Psoas muscle (tissue), 8 donors: ENCODE data around the gene CFP. TPM values are rescaled to one million over a fixed set of nuclear protein-coding genes. Genes with fewer than 3 reads are reported as not detected.

Experiments used
- ATAC-seq, 4 donors: fragments of 200-7000 bp; cut with Tn5 transposase; one replicate each; pipeline ENCODE4 v1.9.1; 2020; ENCODE audit warnings: moderate library complexity in 3 of 4, mild to moderate bottlenecking in 2 of 4
- DNase-seq, 2 donors: peaks; one replicate each; pipeline ENCODE4 v3.0.0-alpha.2; 2020
- H3K27ac ChIP-seq: fragments of 200-600 bp; one replicate; pipeline ENCODE4 v1.8.0; 2022
- H3K27me3 ChIP-seq, 3 donors: fragments of 200-600 bp in 1 of 3; one replicate each; pipeline versions ENCODE4 v1.6.1 to v1.8.0; 2013 to 2022; ENCODE audit warnings: low read length in 2 of 3, mild to moderate bottlenecking in 2 of 3, moderate library complexity in 1 of 3; ENCODE audit not compliant: insufficient read depth in 3 of 3
- H3K36me3 ChIP-seq, 2 donors: fragments of 200-600 bp in 1 of 2; one replicate each; pipeline versions ENCODE4 v1.6.1 to v1.8.0; 2013 to 2022; ENCODE audit warnings: low read depth in 1 of 2, mild to moderate bottlenecking in 1 of 2, moderate library complexity in 1 of 2; ENCODE audit not compliant: insufficient read depth in 1 of 2
- H3K4me1 ChIP-seq: fragments of 200-600 bp; one replicate; pipeline ENCODE4 v1.8.0; 2022
- H3K4me3 ChIP-seq: fragments of 200-600 bp; one replicate; pipeline ENCODE4 v1.8.0; 2022; ENCODE audit warnings: mild to moderate bottlenecking
- H3K9me3 ChIP-seq: fragments of 200-600 bp; one replicate; pipeline ENCODE4 v1.8.0; 2022
- WGBS, 3 donors: extraction: QIAGEN DNeasy Blood & Tissue Kit; methylation state at CpG; one replicate each; pipeline versions ENCODE4 v1.1.6 to v1.1.7; 2013; 5-methylcytosine and 5-hydroxymethylcytosine counted together
- intact Hi-C, 2 donors: fragments of 100-400 bp; cut with DNase I; formaldehyde crosslinking; loops; one replicate each; pipeline versions ENCODE4 v1.11.0 to v1.14.2; 2022
- polyA plus RNA-seq, 3 donors: library from polyadenylated mRNA; stranded (reverse); fragments of 200-250 nt; gene quantifications; one replicate each; pipeline ENCODE4 v1.2.3, GENCODE V29; 2013
- total RNA-seq, 4 donors: library from RNA; stranded (reverse); fragmentation: NEBNext Ultra II Directional in 2 of 4; extraction: Animal tissue kit (Norgen Biotek cat#: 25700) in 2 of 4; gene quantifications; one replicate each; pipeline versions ENCODE4 v1.2.1 to v1.2.4, GENCODE V29; 2021 to 2023
- TF ChIP-seq, protein P1 (sequence below): fragments of 200-600 bp; IDR thresholded peaks from one replicate; pipeline ENCODE4 v1.8.0; 2022; ENCODE audit warnings: antibody characterized with exemption
- donor health status: healthy with polysubstance abuse.
- donor health status: DM: no; HTN: no; CAD: no; lungs with moderate emphysema.
- donor health status: Bipolar disorder and iron deficiency.
- donor health status: healthy.
- donor health status: DM: yes; HTN: yes; CAD: no.
- donor health status: DM: no; HTN: no; CAD: no.
- donor health status: DM: no; HTN: no; CAD: no.
- donor health status: DM: yes; HTN: yes; CAD: no.

Gene CFP
- total and polyA plus RNA-seq, 7 donors = 0.51 to 1.8 (median 1.5) TPM

DNA sequence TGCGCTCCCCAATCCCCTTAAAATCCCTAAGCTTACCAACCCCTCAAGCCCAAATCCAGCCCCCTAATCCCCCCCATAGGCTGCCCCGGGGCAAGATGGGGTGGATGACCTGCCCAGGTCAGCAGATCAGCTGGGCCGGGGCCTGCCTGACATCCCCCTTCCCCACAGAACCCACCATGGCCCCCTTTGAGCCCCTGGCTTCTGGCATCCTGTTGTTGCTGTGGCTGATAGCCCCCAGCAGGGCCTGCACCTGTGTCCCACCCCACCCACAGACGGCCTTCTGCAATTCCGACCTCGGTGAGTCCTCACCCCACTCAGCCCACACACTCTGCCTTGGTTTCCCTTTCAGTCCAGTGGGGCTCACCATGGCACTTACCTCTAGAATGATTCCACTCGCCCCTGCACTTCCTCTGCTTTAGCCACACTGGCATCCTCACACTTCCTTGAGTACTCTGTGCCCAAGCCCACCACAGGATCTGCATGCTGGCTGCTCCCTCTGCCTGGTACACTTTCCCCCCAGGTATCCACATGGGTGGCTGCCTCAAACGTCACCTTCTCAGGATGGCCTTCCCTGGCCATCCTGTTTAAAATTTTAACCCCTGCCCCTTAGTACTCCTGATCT, 46.4 kb downstream of the CFP start:
- no peaks in the 10 kb centered on the region for H3K36me3 ChIP-seq
- DNase-seq = no peak
- H3K27ac ChIP-seq = no peak overlapping the region
- H3K9me3 ChIP-seq = no peaks in the 10 kb centered on the region
- TF ChIP-seq, protein P1, sequence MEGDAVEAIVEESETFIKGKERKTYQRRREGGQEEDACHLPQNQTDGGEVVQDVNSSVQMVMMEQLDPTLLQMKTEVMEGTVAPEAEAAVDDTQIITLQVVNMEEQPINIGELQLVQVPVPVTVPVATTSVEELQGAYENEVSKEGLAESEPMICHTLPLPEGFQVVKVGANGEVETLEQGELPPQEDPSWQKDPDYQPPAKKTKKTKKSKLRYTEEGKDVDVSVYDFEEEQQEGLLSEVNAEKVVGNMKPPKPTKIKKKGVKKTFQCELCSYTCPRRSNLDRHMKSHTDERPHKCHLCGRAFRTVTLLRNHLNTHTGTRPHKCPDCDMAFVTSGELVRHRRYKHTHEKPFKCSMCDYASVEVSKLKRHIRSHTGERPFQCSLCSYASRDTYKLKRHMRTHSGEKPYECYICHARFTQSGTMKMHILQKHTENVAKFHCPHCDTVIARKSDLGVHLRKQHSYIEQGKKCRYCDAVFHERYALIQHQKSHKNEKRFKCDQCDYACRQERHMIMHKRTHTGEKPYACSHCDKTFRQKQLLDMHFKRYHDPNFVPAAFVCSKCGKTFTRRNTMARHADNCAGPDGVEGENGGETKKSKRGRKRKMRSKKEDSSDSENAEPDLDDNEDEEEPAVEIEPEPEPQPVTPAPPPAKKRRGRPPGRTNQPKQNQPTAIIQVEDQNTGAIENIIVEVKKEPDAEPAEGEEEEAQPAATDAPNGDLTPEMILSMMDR = no peak
- 53 to 56% (median 56%) methylated on average over 7 to 8 of the region's 8 CpGs for WGBS, 3 donors
- peak overlapping the region; percentile 25 for H3K4me3 ChIP-seq
- ATAC-seq = no peak
- H3K4me1 ChIP-seq = no peaks in the 10 kb centered on the region
- intact Hi-C loops = no loop called here
- H3K27me3 ChIP-seq = peaks cover 0 to 18% (median 3%) of the 10 kb centered on the region in 3 donors

DNA sequence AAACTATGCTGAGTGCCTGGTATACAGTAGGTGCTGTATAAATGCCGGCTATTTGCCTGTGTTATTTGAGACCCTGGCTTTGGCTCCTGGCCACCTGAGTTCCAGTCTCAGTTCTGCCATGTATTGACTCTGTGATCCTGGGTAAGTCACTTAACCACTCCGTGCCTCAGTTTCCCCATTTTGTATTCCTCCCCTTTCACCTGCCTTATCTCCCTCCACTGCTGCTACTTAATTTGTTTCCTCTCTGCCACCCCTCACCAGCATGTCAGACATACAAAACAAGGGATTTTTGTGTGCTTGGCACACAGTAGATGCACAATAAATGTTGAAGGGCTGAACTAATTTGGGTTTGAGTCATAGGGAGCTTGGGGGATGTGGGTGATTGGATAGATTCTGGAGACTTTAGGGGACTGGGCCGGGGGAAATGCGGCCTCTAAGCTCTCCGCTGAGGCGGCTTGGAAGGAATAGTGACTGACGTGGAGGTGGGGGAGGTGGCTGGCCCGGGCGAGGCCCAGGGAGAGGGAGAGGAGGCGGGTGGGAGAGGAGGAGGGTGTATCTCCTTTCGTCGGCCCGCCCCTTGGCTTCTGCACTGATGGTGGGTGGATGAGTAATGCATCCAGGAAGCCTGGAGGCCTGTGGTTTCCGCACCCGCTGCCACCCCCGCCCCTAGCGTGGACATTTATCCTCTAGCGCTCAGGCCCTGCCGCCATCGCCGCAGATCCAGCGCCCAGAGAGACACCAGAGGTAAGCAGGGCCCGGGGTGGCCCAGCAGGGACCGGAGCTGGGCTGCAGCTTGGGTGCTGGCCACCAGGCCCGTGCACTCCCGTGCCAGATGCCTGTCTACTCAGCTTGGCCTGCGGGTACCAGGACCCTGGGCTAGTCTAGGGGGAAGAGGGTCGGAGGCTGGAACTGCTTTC, 47.7 kb downstream of the CFP start, which contains the start of gene TIMP1:
TSS of gene TIMP1 (plus strand) at position 706 of the 917 bp plus-strand sequence. CDS start 980 bp downstream, outside the sequence.
- intact Hi-C loops = no loop called here
- TF ChIP-seq, protein P1 = no peak
- Histone ChIP-seq H3K27ac (peak within 1 kb of the TSS; percentile 39), H3K9me3 (no peaks in the 10 kb centered on the region), H3K36me3 (no peaks in the 10 kb centered on the region), H3K27me3 (peaks cover 0 to 22% (median 3%) of the 10 kb centered on the region in 3 donors), H3K4me1 (no peaks in the 10 kb centered on the region), H3K4me3 (peak within 1 kb of the TSS; percentile 60)
- DNase-seq = peak; percentile 89 to 92
- peak; percentile 92 to 95 (median 94) for ATAC-seq
- 8 to 26% (median 26%) methylated on average over 5 to 27 of the region's 28 CpGs for WGBS, 3 donors

DNA sequence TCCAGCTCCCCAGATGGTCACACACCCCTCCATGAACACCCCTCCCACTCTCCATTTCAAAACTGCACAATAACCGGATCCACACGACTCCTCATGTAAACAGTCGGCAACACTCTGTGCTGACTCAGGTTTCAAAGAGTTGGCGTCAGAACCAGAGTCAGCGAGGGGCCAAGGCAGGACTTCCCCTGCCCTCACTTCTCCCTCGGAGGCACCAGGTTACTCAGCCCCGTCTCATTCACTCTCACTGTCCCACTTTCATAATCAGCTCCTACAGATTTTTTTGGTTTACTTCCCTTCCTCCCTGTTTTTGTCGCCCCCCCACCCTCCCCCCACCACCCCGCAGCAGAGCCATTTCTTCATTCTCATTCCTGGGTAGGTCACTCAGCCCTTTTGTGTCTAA, 50.2 kb downstream of the CFP start:
- ATAC-seq = no peak
- WGBS, 3 donors = 51 to 60% (median 57%) methylated on average over 8 to 9 of the region's 9 CpGs

DNA sequence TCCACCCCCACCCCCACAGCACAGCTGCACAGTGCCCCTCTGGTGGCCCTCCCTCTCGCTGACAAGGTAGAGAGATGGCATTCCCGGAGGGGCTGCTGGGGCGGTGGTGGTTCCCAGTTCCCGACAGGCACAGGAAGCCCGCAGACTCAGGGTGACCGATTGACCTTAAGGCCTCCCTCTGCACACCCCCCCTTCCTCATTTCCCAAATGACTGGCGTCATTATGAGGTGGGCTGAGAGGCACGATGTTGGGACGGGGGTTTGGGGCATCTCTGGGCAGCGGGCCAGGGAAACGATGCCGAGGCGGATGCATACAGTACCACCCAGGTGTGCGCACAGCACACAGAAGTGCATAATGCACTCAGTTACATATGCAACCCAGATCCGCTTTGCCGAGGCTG, 51.0 kb downstream of the CFP start:
- Histone ChIP-seq H3K4me1 (no peaks in the 10 kb centered on the region), H3K4me3 (no peak overlapping the region), H3K36me3 (no peaks in the 10 kb centered on the region), H3K9me3 (no peaks in the 10 kb centered on the region), H3K27ac (no peak overlapping the region), H3K27me3 (peaks cover 0 to 29% (median 4%) of the 10 kb centered on the region in 3 donors)
- intact Hi-C loops = no loop called here
- 29 to 45% (median 29%) methylated on average over 11 to 16 of the region's 16 CpGs for WGBS, 3 donors
- DNase-seq = no peak
- TF ChIP-seq, protein P1 = no peak
- no peak for ATAC-seq

More for the DNA sequence above, 50.2 kb downstream of the CFP start:
- no peak for DNase-seq
- H3K27ac ChIP-seq = no peak overlapping the region
- no peaks in the 10 kb centered on the region for H3K4me1 ChIP-seq
- no peak overlapping the region for H3K4me3 ChIP-seq
- no peaks in the 10 kb centered on the region for H3K36me3 ChIP-seq
- no peaks in the 10 kb centered on the region for H3K9me3 ChIP-seq
- TF ChIP-seq, protein P1 = no peak
- intact Hi-C loops = no loop called here
- H3K27me3 ChIP-seq = peaks cover 0 to 29% (median 3%) of the 10 kb centered on the region in 3 donors
